ENCODE data around the gene COMMD10. TPM values are rescaled to one million over a fixed set of nuclear protein-coding genes. Genes with fewer than 3 reads are reported as not detected.

The COMMD10 gene
- polyA plus RNA-seq, 1 donor from 2014 or later, result 23.1 TPM

DNA sequence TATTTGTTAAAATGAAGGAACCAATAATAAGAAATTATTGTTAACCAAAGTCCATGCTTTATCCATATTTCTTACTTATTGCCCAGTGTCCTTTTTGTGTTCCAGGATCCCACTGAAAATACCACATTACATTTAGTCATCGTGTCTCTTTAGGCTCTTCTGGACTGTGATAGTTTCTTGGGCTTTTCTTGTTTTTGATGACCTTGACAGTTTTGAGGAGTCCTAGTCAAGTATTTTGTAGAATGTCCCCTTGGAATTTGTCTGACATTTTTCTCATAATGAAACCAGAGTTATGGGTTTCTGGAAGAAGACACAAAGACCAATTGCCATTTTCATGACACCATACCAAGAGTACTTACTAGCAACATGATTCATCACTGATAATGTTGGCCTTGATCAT, 13.6 kb upstream of the COMMD10 start:
- Histone ChIP-seq H2AFZ (ENCODE audit: low read depth, low read length) (no peak overlapping the region), H3K9ac (ENCODE audit: low read length) (no peak overlapping the region), H3K9me3 (ENCODE audit: low read length) (no peaks in the 10 kb centered on the region), H3K27ac (ENCODE audit: low read length) (no peak overlapping the region), H3F3A (ENCODE audit: insufficient read depth, low read length, poor library complexity, severe bottlenecking) (no peaks in the 10 kb centered on the region), H3K4me3 (ENCODE audit: low read length) (no peak overlapping the region), H3K9me2 (ENCODE audit: insufficient read depth, low read length) (no peaks in the 10 kb centered on the region), H3K4me2 (ENCODE audit: low read length) (no peak overlapping the region), H3K79me2 (replicated peaks; ENCODE audit: insufficient read depth, low read length) (no peaks in the 10 kb centered on the region), H3K36me3 (ENCODE audit: insufficient read depth, low read length) (no peaks in the 10 kb centered on the region), H3K27me3 (ENCODE audit: insufficient read depth, low read depth, low read length) (no peaks in the 10 kb centered on the region), H4K20me1 (ENCODE audit: insufficient read depth) (no peaks in the 10 kb centered on the region)
- no peak for TF ChIP-seq EP300 (conservative IDR thresholded peaks at IDR 0.05; ENCODE audit: poor library complexity, severe bottlenecking)
- TF ChIP-seq EZH2 (IDR thresholded peaks at IDR 0.05; ENCODE audit: borderline replicate concordance, insufficient read depth, low read length, poor library complexity, severe bottlenecking), result no peak
- TF ChIP-seq POLR2AphosphoS5 (IDR thresholded peaks at IDR 0.05), result no peak
- TF ChIP-seq SMC3 (conservative IDR thresholded peaks at IDR 0.05; ENCODE audit: poor library complexity), result no peak
- TF ChIP-seq, protein P1, sequence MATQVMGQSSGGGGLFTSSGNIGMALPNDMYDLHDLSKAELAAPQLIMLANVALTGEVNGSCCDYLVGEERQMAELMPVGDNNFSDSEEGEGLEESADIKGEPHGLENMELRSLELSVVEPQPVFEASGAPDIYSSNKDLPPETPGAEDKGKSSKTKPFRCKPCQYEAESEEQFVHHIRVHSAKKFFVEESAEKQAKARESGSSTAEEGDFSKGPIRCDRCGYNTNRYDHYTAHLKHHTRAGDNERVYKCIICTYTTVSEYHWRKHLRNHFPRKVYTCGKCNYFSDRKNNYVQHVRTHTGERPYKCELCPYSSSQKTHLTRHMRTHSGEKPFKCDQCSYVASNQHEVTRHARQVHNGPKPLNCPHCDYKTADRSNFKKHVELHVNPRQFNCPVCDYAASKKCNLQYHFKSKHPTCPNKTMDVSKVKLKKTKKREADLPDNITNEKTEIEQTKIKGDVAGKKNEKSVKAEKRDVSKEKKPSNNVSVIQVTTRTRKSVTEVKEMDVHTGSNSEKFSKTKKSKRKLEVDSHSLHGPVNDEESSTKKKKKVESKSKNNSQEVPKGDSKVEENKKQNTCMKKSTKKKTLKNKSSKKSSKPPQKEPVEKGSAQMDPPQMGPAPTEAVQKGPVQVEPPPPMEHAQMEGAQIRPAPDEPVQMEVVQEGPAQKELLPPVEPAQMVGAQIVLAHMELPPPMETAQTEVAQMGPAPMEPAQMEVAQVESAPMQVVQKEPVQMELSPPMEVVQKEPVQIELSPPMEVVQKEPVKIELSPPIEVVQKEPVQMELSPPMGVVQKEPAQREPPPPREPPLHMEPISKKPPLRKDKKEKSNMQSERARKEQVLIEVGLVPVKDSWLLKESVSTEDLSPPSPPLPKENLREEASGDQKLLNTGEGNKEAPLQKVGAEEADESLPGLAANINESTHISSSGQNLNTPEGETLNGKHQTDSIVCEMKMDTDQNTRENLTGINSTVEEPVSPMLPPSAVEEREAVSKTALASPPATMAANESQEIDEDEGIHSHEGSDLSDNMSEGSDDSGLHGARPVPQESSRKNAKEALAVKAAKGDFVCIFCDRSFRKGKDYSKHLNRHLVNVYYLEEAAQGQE (IDR thresholded peaks at IDR 0.05; ENCODE audit: borderline replicate concordance), result no peak
- TF ChIP-seq TAF1 (IDR thresholded peaks at IDR 0.05; ENCODE audit: low read depth), result no peak
- no peak for TF ChIP-seq RAD21 (conservative IDR thresholded peaks at IDR 0.05)
- TF ChIP-seq, protein P2, sequence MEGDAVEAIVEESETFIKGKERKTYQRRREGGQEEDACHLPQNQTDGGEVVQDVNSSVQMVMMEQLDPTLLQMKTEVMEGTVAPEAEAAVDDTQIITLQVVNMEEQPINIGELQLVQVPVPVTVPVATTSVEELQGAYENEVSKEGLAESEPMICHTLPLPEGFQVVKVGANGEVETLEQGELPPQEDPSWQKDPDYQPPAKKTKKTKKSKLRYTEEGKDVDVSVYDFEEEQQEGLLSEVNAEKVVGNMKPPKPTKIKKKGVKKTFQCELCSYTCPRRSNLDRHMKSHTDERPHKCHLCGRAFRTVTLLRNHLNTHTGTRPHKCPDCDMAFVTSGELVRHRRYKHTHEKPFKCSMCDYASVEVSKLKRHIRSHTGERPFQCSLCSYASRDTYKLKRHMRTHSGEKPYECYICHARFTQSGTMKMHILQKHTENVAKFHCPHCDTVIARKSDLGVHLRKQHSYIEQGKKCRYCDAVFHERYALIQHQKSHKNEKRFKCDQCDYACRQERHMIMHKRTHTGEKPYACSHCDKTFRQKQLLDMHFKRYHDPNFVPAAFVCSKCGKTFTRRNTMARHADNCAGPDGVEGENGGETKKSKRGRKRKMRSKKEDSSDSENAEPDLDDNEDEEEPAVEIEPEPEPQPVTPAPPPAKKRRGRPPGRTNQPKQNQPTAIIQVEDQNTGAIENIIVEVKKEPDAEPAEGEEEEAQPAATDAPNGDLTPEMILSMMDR (IDR thresholded peaks at IDR 0.05; ENCODE audit: poor library complexity, severe bottlenecking), result no peak
- TF ChIP-seq MXI1 (conservative IDR thresholded peaks at IDR 0.05; ENCODE audit: poor library complexity, severe bottlenecking), result no peak

GRCh38 chr5:116075191-116075831, 9.5 kb upstream of the COMMD10 start:
- H3K4me3 ChIP-seq (ENCODE audit: low read length), result no peak overlapping the region
- no peaks in the 10 kb centered on the region for H3K9me2 ChIP-seq (ENCODE audit: insufficient read depth, low read length)
- H3K9me3 ChIP-seq (ENCODE audit: low read length), result no peaks in the 10 kb centered on the region
- no peaks in the 10 kb centered on the region for H4K20me1 ChIP-seq (ENCODE audit: insufficient read depth)
- H3K27me3 ChIP-seq (ENCODE audit: insufficient read depth, low read depth, low read length), result no peaks in the 10 kb centered on the region
- no peak overlapping the region for H3K27ac ChIP-seq (ENCODE audit: low read length)
- no peak overlapping the region for H3K4me2 ChIP-seq (ENCODE audit: low read length)
- no peak overlapping the region for H3K9ac ChIP-seq (ENCODE audit: low read length)
- H2AFZ ChIP-seq (ENCODE audit: low read depth, low read length), result no peak overlapping the region
- no peak for TF ChIP-seq EZH2 (IDR thresholded peaks at IDR 0.05; ENCODE audit: borderline replicate concordance, insufficient read depth, low read length, poor library complexity, severe bottlenecking)
- no peaks in the 10 kb centered on the region for H3K36me3 ChIP-seq (ENCODE audit: insufficient read depth, low read length)
- no peaks in the 10 kb centered on the region for H3K79me2 ChIP-seq (replicated peaks; ENCODE audit: insufficient read depth, low read length)
- H3F3A ChIP-seq (ENCODE audit: insufficient read depth, low read length, poor library complexity, severe bottlenecking), result no peaks in the 10 kb centered on the region

Data from neural cell (in vitro differentiated cells).